Measurements from ENCODE around the gene EFS.
"Not testable (repeated sequence)": the region's sequence is repeated elsewhere in the genome, so short reads cannot be mapped to it uniquely, and the experiment has no call there.

The EFS gene

DNA sequence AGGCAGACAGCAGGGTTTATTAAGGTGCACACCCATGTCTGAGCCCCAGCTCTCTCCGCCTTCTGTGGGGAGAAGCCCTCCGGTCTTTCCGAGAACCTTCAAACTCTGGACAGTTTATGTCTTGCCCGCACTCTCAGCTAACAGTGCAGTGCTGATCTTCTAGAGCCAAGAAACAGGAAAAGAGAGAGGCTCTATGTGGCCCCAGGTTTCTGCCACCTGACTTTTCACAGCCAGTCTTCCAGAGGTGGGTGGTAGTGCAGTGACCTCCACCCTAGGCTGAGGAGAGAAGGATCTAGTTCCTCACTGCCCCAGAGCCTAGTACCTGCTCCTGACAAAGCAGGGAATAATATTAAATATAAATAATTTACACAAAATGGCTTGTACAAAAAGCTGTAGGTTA is 8.3 kb downstream of the EFS start:
- no peak for DNase-seq

DNA sequence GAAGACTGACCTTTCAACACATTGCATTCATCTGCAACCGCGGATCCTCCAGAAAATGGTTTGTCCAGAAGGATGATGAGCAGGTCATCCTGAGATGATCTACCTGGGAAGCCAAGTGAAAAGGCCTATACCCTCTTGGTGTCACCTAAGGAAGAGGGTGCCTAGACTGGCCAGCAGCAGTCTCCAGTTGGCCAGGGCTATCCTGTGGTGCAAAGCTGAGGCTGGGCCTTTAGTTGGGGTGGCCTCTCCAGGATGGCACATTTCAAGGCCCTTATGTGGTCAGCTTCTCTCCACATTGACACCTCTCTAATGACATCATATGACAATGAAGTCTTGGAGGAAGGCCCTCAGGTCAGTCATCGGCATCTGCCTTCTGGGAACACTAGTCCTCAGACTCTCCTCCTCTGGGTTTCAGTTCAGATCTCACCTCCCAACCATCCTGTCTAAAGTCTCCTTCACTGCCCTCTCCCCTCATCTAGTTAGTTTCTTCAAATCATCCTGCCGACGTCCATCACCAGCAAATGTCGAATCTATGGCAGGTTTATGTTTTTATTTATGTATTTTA is 9.0 kb downstream of the EFS start:
- no peak for DNase-seq

DNA sequence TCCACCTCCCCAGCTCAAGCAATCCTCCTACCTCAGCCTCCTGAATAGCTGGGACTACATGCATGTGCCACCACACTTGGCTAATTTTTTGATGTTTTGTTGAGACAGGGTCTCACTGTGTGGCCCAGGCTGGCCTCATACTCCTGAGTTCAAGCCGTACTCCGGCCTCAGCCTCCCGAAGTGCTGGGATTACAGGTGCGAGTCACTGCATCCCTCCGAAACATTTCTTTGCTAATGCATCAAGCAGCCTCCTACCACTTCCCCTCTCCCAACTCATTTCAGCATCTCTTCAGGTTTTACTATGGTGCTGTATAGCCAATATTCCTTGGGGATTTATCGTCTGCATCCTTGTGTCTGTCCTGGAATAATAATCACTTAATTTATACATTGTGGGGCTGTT is 10.0 kb downstream of the EFS start:
- no peak for DNase-seq

DNA sequence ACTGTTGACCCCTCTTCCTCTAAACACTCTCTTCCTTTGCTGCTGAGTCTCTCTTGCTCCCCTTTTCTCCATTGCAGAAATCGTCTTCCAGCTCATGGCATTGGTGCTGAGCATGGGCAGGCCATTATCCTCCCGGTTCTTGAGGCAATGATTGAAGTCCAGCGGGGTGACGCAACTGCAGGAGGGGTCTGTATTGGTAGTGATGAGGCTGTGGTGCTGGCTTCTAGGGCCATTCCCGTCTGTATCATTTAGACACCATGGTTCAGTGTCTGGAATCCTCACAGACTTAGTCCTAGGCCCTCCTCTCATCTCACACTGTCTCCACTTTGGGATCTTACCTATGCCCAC is 11.6 kb downstream of the EFS start:
- DNase-seq: no peak

DNA sequence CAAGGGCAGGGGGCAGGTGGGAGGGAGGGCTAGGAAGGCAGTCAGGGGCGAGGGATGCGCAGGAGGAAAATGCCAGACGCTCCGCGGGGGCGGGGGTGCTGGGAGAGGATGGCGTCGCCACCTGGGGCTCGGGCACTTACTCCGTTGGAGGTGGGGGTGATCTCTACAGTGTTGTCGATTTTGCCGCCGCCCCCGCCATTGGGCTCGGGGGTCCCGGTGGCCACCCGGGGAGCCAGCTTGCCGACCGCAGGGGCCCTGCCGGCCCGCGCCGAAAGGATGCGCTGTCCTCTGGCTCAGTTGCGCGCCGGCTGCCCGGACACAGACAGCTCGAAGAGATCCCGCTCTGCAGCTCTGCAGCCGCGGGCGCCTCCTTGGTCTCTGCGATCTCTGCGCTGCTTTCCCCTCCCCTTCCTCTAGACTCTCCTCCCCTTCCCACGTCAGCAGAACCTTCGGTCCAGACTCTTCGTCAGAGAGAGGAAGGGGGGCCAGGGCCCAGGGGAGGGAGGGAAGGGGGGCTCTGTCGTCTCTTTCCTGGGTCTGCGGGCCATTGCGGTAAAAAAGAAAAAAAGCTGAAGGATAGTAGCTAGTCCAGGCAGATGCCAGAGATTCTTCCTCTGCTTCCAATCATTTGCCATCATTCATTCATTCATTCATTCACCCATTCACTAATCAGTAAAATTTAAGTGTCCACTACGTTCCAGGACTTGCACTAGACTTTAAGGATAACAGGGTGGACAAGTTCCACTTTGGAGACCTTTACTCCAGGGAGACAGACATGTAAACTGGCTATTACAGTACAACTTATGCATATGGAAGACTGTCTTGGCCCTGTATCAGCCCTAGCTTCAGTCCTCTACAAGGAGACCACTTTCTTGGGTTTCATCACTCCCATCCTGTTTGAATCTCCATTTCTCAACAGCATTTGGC is 12.2 kb downstream of the EFS start, which contains the start of gene SLC22A17:
Gene SLC22A17, minus strand, starts transcription at position 382 of the 927 bp plus-strand sequence.
- peak; percentile 27 for DNase-seq

DNA sequence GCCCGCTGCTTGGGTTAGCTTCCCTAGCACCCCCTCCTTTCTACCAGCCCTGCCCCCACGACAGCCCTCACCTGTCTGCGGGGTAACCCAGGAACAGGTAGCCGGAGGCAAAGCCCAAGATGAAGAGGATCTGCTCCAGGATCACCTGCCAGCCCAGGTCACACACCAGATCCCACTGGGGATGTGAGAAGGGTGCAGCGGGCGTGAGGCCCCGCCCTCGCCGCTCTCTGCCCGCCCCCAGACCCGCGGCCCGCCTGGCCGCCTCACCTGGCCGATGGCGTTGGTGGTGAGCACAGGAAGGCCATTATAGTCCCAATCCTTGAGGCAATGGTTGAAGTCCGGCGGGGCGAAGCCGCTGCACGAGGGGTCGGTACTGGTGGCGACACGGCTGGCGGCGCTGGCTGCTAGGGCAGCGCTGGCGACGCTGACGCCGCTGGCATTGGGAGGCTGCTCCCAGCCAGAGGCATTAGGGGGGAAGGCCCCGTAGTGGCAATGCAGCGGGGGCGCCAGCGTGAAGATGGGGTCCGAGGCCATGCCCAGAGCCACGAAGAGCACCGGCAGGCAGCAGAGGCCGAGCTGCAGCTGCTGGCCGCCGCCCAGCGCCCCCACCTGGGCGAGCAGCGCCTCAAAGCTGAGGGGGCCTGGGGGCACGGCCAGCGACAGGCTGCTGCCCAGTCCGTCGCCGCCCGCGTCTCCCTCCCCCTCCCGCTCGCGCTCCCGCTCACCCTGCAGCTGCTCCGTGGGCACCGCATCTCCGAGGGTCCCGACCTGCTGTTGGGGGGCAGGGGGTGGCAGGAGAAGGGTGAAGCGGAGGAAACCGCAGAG is 13.1 kb downstream of the EFS start:
- no peak for DNase-seq

DNA sequence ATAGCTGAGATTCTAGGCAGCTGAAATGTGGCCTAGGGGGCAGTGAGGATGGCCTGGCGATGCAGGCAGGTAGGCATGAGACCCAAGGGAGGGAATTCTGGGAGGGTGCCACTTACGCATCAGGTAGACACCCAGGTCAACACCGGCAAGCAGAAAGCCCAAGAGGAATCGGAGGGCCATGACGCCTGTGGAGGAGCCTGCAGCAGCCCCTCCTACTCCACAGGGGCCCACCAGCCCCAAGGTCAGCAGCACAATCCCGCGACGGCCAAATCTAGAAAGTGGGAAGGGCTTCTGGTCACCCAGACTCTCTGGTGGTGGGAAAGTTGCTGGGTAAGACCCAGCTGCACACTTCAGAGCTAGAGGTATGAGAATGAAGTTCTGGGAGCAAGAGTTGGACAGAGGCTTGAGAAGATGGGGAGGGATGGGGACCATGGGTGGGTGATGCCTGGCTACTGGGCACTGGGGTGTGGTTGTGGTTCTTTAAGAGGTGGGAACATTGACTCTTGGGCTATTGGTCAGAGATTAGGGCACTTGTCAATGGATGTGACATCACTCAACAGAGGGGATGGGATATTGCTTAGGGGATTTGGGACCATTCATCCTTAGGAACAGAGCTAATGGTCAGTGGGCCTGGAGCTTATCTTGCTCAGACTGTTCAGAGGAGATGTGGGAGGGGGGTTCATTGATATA is 15.7 kb downstream of the EFS start:
- DNase-seq: no peak

DNA sequence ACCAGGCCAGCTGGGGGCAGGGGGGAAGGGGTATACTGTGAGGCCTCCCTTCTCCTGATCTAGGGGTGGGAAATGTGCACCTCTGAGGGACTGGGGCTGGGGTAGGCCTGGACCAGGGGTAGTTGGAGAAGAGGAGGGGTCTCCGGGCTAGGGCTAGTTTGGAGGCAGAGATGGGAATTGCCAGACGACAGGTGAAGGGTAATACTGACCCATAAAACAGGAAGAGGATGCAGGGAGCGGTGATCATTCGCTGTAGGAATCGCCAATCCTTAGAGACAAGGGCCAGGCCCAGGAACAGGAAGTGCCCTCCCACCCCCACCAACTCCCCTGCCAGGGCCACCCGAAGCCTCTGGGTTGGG is 16.7 kb downstream of the EFS start:
- DNase-seq: no peak

DNA sequence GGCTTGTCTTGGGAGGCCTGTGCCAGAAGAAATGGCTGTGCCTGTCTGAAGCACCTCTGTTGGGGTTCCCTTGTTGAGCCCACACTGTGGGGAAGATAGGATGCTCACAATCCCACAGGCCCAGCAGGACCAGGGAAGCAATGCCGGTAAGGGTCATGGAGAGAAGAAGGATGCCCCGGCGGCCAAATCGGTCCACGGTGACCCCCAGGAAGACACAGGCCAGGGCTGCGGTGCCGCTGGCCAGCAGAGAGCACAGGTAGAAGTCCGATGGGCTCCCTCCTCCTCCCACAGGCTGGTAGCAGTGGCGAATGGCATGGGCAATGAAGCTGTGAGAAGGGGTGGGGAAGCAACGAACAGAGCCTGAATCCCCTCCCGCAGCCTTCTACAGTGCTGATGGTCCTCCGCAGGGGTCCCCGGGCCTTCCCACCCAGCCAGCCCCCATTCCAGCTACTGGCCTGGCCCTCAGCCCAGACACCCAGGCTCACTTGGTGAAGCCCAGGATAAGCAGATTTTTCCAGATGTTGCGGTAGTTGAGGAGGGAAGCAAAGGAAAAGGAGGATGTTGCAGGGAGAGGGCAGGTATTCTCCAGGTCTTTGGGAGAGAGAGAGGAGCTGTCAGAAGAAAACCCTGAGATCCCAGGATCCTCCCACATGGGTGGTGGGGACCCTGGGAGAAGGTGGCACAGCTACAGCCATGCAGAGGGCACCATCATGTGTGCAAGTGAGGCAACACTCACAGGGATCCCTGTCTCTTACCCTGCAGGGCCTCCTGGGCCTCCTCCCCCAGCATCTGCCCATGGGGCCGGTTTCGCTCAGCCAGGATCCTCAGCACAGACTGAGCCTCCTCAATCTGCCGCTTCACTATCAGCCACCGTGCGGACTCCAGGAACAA is 17.3 kb downstream of the EFS start:
- no peak for DNase-seq

DNA sequence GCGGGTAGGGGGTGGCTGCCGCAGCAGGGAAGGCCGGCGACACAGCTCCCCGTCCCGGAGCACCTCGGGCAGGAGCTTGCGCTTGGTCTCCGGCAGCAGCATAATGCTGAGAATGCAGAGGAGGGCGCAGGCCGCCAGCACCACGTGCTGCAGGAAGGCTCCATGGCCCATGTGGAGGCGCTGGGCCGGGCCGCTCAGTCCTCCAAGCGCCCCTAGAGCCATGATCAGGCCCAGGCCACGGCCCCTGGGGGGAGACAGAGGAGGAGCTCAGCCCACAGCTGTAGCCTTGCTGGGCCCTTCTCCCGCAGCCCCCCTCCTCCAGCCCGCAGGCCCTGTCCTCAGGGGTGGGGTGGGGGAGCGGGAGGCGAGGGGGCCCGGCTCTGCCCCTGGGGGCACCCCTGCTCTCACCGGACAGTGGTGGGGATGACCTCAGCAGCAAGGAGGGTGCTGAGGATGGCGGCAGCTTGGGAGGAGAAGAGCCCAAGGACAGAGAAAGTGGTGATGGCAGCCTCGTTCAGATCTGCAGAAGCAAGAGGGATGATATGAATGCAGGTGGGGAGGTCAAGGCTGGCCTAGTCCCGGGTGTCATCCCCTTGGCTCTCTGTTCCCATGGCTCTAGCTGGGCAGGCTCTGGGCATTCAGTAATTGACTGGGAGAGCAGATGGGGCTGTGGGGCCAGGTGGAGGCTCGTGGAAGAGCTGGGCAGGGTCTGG is 18.1 kb downstream of the EFS start:
- DNase-seq: no peak

DNA sequence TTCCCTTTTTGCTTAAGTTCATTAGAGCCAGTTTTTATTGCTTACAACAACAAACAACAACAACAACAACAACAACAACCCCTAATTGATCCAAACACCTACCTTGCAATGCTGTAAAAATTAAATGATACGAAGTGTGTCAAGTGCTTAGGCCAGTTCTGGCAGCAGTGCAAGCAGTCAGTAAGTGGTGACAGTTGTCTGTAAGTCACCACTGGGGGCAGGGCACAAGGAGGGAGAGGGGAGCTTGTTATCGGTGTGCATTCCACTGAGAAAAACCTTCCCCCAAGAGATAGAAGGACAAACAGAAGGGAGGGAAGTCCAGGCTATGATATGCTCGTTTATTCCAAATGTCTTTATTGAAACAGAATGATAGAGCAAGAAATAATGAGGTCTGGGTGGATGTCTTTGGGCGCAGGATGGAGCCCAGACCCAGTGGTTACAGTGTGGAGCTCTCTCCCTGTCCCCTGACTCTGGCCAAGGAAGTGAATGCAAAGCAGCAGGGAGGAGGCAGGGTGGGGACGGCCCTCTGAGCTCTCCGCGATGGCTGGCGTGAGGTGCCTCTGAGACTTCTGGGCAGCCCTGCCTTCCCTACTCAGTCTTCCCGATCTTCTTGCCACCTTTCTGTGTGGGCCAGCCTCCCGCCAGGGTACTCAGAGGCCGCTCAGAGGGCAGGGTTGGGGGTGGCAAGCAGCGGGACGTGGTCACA is 18.8 kb downstream of the EFS start:
- DNase-seq: no peak

DNA sequence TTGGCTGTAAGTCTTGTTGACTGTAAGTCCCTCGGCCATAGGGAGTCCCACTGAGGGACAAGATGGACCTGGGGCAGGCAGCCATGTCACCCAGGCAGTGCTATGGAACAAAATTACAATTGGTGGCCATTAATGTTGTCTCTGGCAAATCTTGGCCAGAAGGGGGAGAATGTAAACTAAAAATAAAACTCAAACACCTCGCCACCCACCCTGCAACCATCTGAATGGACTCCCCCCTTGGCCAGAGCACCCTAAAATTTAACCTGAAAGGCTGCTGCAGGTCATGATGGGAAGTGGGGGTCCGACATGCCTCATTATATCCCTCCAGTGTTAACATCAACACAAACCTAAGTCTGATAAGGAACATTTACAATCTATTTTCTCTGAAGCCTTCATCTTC is 20.5 kb downstream of the EFS start:
- DNase-seq: no peak

DNA sequence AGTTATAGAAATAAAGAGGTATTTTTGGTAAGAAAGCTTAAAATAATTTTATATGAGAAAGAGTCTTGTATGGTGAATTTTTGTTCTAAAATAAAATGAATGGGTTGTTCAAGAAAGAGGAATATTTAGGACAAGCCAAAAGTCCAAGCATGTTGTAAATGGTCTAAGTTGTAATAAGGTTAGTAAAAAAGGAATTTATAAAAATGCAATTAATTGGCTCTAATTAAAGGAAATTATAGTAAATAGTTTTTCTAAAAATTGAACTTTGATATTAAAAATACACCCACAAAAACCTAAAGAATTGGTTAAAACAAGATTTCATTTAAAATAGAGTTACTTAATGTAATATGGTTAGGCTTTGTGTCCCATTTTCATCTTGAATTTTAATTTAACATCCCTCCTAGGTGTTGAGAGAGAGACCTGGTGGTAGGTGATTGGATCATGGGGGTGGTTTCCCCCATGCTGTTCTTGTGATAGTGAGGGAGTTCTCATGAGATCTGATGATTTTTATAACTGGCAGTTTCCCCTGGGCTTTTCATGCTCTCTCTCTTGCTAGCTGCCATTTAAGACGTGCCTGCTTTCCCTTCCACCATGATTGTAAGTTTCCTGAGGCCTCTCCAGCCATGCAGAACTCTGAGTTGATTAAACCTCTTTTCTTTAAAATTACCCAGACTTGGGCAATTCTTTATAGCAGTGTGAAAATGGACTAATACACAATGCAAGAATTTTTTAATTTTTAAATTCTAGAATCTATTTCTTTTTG is 25.3 kb downstream of the EFS start:
- DNase-seq: no peak

DNA sequence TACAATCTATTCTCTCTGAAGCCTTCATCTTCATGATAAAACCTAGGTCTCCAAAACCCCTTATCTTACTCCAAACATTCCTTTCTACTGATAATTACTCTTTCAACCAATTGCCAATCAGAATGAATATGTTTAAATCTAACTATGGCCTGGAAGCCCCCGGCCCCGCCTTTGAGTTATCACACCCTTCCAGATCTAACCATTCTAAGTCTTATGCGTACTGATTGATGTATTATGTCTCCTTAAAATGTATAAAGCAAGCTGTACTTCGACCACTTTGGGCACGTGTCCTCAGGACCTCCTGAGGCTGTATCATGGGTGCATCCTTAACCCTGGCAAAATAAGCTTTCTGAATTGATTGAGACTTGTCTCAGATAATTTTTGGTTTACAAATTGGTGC is 29.3 kb downstream of the EFS start:
- no peak for DNase-seq

DNA sequence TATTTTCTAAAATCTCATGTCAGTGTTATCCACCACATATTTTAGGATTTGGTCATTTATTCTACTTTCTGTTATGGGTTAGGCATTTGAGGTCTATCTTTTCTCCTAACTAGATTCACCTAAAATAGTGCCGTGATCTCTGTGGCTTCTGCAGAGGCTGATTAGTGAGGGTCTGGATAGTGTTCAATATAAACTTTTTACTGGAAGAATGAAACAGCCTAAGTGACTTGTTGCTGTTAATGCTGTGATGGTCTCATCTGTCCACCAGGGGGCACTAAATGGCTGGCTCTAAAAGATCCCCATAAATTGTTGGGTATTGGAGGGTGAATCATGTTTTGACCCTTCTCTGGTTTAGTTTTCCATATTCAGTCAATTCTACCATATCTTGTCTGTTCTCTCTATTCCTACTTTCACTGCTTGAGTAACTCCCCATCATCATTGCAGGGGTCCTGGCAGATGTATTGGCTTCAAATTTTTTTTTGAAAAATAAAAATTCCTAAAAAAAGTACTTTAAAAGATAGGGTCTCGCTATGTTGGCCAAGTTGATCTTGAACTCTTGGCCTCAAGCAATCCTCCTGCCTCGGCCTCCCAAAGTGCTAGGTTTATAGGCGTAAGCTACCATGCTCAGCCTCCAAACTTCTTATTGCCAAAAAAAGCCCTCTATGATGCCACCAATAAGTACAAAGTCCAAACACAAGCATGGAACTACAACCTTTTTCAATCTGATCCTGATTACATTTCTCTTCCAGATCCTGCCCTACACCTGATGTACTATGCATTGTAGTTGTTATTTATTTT is 36.8 kb downstream of the EFS start:
- peak; percentile 43 for DNase-seq

DNA sequence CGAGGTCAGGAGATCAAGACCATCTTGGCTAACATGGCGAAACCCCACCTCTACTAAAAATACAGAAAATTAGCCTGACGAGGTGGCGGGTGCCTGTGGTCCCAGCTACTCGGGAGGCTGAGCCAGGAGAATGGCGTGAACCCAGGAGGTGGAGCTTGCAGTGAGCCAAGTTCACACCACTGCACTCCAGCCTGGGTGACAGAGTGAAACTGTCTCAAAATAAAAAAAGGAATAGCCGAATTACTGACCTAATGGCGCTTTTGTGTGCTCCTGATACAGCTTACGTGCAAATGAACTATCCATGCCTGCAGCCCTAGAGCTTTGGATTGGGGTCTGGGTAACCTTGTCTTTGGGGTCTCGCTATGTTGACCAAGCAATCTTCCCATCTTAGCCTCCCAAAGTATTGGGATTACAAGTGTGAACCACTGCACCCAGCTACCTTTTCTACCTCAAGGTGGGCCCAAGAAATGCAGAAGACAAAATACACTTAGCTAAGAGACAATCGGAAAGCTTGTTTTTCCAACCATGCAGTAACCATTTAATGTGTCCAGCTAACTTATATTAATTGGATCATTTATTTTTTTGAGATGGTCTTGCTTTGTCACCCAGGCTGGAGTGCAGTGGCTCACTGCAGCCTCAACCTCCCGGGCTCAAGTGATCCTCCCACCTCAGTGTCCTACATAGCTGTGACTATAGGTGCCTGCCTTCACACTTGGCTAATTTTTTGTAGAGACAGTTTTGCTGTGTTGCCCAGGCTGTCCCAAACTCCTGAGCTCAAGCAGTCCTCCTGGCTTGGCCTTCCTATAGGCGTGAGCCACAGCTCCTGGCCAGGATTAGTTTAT is 38.3 kb downstream of the EFS start:
- no peak for DNase-seq

DNA sequence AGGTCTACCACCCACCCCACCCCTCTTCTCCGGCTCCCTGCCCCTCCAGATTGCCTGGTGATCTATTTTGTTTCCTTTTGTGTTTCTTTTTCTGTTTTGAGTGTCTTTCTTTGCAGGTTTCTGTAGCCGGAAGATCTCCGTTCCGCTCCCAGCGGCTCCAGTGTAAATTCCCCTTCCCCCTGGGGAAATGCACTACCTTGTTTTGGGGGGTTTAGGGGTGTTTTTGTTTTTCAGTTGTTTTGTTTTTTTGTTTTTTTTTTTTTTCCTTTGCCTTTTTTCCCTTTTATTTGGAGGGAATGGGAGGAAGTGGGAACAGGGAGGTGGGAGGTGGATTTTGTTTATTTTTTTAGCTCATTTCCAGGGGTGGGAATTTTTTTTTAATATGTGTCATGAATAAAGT is 39.2 kb downstream of the EFS start:
- not testable (repeated sequence) for DNase-seq

DNA sequence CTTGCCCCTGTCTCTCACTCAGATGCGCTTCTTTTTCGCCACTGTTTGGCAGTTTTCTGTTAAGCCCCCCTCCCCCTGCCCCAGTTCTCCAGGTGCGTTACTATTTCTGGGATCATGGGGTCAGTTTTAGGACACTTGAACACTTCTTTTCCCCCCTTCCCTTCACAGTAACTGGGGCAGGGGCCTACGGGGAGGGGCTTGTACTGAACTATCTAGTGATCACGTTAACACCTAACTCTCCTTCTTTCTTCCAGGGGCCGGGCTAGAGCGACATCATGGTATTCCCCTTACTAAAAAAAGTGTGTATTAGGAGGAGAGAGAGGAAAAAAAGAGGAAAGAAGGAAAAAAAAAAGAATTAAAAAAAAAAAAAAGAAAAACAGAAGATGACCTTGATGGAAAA is 40.0 kb downstream of the EFS start:
- DNase-seq: no peak

Measured in DMS153 (cell line).